Fibroblast of villous mesenchyme (primary cell): ENCODE results near the gene MMEL1. TPM values are rescaled to one million over a fixed set of nuclear protein-coding genes. Genes with fewer than 3 reads are reported as not detected.
"Not testable (repeated sequence)": the region's sequence is repeated elsewhere in the genome, so short reads cannot be mapped to it uniquely, and the experiment has no call there.

ENCODE experiments used
- DNase-seq: peaks from one replicate; pipeline ENCODE4 v3.0.0-alpha.2; 2010; ENCODE audit warnings: low read depth
- H3K4me3 ChIP-seq: 2 replicates; pipeline ENCODE4 v1.5.1; 2011; ENCODE audit warnings: low read depth, mild to moderate bottlenecking, low read length
- total RNA-seq: library from RNA; depleted of rRNA; stranded (reverse); fragments of >200 nt; gene quantifications from 2 replicates; pipeline ENCODE4 v1.2.3, GENCODE V29; 2012
- TF ChIP-seq, protein P1 (sequence below): IDR thresholded peaks from 2 replicates; pipeline ENCODE4 v1.5.1; 2012; ENCODE audit warnings: low read depth, mild to moderate bottlenecking, low read length; ENCODE audit not compliant: insufficient read depth

The MMEL1 gene
- total RNA-seq, 1 donor: under 0.01 TPM

DNA sequence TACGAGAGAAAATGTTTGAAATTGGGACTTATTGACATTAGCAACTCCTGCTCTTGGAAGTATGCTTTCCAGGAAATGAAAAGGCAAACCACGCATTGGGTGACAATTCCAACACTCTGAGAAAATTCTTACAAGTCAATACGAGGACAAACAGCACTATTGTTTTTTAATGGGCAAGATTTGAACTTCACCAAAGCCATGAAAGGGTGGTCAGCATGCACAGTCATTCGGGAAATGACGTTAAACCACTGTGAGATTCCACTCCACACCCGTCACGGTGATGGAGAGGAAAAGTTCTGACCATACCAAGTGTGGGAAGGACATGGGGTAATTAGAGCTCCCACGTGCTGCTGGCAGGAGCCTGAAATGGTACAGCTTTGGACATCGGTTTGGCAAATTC lies 58.5 kb downstream of the MMEL1 start:
- TF ChIP-seq, protein P1, sequence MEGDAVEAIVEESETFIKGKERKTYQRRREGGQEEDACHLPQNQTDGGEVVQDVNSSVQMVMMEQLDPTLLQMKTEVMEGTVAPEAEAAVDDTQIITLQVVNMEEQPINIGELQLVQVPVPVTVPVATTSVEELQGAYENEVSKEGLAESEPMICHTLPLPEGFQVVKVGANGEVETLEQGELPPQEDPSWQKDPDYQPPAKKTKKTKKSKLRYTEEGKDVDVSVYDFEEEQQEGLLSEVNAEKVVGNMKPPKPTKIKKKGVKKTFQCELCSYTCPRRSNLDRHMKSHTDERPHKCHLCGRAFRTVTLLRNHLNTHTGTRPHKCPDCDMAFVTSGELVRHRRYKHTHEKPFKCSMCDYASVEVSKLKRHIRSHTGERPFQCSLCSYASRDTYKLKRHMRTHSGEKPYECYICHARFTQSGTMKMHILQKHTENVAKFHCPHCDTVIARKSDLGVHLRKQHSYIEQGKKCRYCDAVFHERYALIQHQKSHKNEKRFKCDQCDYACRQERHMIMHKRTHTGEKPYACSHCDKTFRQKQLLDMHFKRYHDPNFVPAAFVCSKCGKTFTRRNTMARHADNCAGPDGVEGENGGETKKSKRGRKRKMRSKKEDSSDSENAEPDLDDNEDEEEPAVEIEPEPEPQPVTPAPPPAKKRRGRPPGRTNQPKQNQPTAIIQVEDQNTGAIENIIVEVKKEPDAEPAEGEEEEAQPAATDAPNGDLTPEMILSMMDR: no peak
- no peak overlapping the region for H3K4me3 ChIP-seq
- no peak for DNase-seq

DNA sequence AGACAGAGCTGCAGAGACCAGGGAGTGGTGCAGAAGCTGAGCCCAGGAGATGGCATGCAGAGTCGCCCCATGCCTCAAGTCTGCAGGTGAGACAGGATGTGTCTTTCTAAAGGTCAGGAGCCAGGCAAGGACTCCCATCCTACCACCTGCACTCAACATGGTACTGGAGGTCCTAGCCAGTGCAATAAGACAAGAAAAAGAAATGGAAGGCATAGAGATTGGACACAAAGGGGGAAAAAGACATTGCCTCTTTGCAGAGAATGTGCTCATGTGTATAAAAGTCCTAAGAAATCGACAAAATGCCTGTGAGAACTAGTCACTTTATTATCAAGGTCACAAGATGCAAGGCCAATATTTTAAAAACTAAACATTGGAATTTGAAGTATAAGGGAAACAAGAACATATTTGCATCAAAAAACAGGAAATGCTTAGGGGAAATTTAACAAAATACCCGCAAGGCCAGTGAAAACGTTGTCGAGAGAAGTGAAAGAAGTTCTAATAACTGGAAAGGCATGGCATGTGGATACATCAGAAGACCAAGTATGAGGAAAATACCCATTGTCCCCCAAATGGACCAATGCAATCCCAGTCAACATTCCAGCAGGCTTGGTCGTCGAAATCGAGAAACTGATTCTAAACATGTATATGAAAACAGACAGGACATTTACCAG lies 59.4 kb downstream of the MMEL1 start:
- DNase-seq: no peak
- TF ChIP-seq, protein P1: no peak
- no peak overlapping the region for H3K4me3 ChIP-seq

DNA sequence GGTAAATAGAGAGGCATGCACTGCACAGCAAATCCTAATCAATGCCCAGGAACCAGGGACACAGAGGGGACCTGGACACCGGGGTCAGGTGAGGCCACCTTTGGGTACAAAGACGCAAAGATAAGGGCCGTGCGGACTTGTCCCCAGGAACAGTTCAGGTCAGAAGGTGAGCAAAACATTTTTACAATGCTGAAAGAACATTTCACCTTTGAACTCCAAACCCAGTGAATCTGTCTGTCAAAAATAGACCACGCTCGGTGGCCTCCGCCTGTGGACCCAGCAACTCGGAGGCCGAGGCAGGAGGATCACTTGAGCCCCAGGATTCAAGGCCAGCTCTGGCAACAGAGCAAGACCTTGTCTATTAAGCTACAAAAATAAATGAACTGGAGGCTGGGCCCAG lies 61.5 kb downstream of the MMEL1 start:
- TF ChIP-seq, protein P1: no peak
- no peak overlapping the region for H3K4me3 ChIP-seq
- DNase-seq: no peak

DNA sequence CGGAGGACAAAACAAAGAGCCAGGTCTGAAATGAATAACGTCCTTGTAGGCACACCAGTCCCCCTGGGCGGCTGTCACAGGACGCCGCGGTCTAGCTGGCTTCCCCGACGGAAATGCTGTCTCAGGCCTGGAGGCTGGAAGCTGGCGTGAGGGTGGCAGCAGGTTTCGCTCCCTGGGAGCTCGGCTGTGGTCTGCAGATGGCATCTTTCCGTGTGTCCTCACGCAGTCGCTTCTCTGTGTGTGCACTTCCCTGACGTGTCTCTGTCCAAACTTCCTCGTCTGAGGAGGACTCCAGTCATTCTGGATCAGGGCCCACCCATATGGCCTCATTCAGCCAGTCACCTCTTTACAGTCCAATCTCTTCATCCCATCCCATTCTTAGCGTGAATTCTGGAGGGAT lies 62.5 kb downstream of the MMEL1 start:
- TF ChIP-seq, protein P1: no peak
- no peak for DNase-seq
- H3K4me3 ChIP-seq: no peak overlapping the region

DNA sequence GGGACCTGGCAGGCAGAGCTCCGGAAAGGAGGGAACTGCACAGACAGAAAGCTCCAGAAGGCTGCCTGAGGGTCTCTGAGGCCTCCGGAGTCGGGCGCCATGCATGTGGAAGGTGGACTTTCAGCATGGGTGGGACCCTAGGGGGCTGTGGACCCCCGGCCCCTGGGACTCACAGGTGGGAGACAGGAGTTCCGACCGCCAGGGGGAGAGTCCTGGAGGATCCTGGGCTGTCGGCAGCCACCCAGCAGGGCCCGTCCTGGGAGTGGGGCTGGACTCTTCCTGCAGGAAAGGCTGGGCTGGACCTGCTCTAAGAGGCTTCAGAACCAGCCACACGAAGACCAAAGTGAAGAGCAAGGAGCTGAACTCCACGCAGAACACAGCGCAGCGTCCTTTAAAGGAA lies 63.1 kb downstream of the MMEL1 start:
- not testable (repeated sequence) for DNase-seq

DNA sequence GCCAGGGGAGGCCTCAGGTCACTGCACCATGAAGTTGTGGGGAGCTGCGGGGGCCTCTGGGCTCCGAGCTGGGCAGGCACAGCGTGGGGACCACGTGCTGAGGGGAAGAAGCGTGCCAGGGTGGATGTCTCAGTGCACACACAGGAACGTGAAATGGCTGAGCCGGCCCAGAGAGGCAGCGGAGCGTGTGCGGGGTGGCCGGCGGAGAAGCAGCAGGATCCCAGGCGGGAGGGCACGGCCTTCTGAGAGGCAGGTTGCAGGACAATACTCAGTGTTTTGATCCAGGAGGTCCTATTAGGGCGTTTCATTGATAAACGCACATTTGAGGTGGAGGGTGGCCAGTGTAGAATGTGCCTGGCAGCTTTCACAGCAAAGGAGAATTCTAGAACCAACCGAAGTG lies 63.8 kb downstream of the MMEL1 start:
- H3K4me3 ChIP-seq: no peak overlapping the region
- TF ChIP-seq, protein P1: no peak
- DNase-seq: no peak

More for the DNA sequence above, 63.1 kb downstream of the MMEL1 start:
- not testable (repeated sequence) for H3K4me3 ChIP-seq

DNA sequence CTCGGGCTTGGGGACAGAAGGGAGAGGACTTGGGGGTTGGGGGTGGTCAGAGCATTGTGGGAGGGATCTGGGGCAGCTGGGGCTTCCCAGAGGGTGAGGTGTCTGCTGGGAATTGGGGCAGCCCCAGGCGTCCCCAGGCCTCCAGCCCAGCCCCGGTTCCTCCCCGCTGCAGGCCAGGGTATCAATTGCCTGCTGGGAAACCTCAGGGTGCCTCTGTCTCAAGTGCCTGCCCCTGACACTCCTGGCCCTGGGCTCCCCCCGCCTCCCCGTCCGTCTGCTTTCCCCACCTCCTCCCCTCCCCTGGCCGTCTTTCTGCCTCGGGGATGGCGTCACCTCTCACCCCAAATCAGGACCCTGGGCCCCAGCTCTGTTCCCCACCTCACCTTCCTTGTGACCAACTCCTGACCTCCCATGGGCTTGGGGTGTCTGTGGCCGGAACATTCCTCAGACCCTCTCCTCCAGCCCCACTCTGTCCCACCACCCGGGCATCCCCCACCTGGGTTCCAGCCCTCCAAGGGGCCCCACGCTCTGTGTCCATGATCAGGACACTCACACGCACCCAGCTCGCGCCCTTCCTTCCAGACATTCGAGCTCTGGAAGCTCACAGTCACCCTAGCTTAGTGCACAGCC lies 64.5 kb downstream of the MMEL1 start:
- not testable (repeated sequence) for H3K4me3 ChIP-seq, DNase-seq
